HepG2 (cell line): ENCODE results near the gene NRL. TPM values are rescaled to one million over a fixed set of nuclear protein-coding genes. Genes with fewer than 3 reads are reported as not detected.

Source experiments
- CREB1 ChIP-seq, 2 experiments: fragments of 450-650 bp in 1 of 2; IDR thresholded peaks; 2 replicates each; pipeline ENCODE4 v1.6.1; 2016 to 2017; ENCODE audit warnings: control low read depth in 1 of 2, mild to moderate bottlenecking in 1 of 2, missing compliant biosample characterization in 1 of 2, missing genetic modification characterization in 1 of 2
- EHMT2 ChIP-seq: fragments of 200-600 bp; sonication (generic); IDR thresholded peaks from 2 replicates; pipeline ENCODE4 v1.7.0; 2017; ENCODE audit warnings: antibody characterized with exemption, low read depth, low read length, borderline replicate concordance
- FOSL1 ChIP-seq: sonication (generic); formaldehyde crosslinking; IDR thresholded peaks from 2 replicates; pipeline ENCODE4 v1.9.0; 2021; ENCODE audit warnings: missing genetic modification reagents, borderline replicate concordance
- HNRNPUL1 ChIP-seq: fragments of 200-400 bp; formaldehyde crosslinking; IDR thresholded peaks from 2 replicates; pipeline ENCODE4 v1.6.1; 2017; ENCODE audit warnings: low read depth, mild to moderate bottlenecking, low read length, moderate library complexity
- IRF2 ChIP-seq: IDR thresholded peaks from 2 replicates; pipeline ENCODE4 v1.6.1; 2018; ENCODE audit warnings: missing genetic modification reagents, missing compliant biosample characterization
- JUNB ChIP-seq: sonication (generic); formaldehyde crosslinking; IDR thresholded peaks from 2 replicates; pipeline ENCODE4 v1.8.0; 2022; ENCODE audit warnings: missing genetic modification reagents, mild to moderate bottlenecking, borderline replicate concordance
- NCOR1 ChIP-seq: fragments of 200-600 bp; sonication (generic); IDR thresholded peaks from 2 replicates; pipeline ENCODE4 v1.7.0; 2017; ENCODE audit warnings: antibody characterized with exemption, low read length, borderline replicate concordance
- TFE3 ChIP-seq: IDR thresholded peaks from 2 replicates; pipeline ENCODE4 v1.6.1; 2016
- ZNF124 ChIP-seq: sonication (generic); formaldehyde crosslinking; IDR thresholded peaks from 2 replicates; pipeline ENCODE4 v1.4.0; 2020; ENCODE audit warnings: missing genetic modification reagents
- ZNF350 ChIP-seq: sonication (generic); formaldehyde crosslinking; IDR thresholded peaks from 2 replicates; pipeline ENCODE4 v1.4.0; 2020; ENCODE audit warnings: mild to moderate bottlenecking, low read depth, missing genetic modification reagents, borderline replicate concordance
- ZNF441 ChIP-seq: sonication (generic); formaldehyde crosslinking; IDR thresholded peaks from 2 replicates; pipeline ENCODE4 v1.7.0; 2021; ENCODE audit warnings: missing genetic modification reagents, borderline replicate concordance
- polyA plus RNA-seq, 8 experiments: library from polyadenylated mRNA; depleted of rRNA in 3 of 8; stranded (reverse) in 7 of 8; unstranded in 1 of 8; fragments of >200 nt; fragmentation: Illumina TruSeq in 4 of 8; extraction: Trizol in 4 of 8; gene quantifications; 2 replicates each; pipeline versions ENCODE4 v1.2.1 to v1.2.3, GENCODE V29; 2011 to 2016; ENCODE audit warnings: low read depth in 4 of 8, missing spikeins in 1 of 8, mixed read lengths in 1 of 8; ENCODE audit not compliant: insufficient read depth in 1 of 8
- total RNA-seq, 5 experiments: library from RNA; depleted of rRNA; stranded (reverse); fragments of >200 nt; fragmentation: Illumina TruSeq; extraction: Trizol; gene quantifications; 2 replicates each; pipeline ENCODE4 v1.2.3, GENCODE V29; 2016; ENCODE audit warnings: low read depth in 1 of 5
- TF ChIP-seq, protein P1 (sequence below): sonication (generic); formaldehyde crosslinking; IDR thresholded peaks from 2 replicates; pipeline ENCODE4 v1.9.0; 2021; ENCODE audit warnings: missing genetic modification reagents, borderline replicate concordance
- TF ChIP-seq, protein P2 (sequence below): sonication (generic); formaldehyde crosslinking; IDR thresholded peaks from 2 replicates; pipeline ENCODE4 v1.5.0; 2020; ENCODE audit warnings: missing genetic modification reagents
- TF ChIP-seq, protein P3 (sequence below): sonication (generic); formaldehyde crosslinking; IDR thresholded peaks from 2 replicates; pipeline ENCODE4; 2020; ENCODE audit warnings: missing genetic modification reagents, mild to moderate bottlenecking, borderline replicate concordance

The NRL gene
- total and polyA plus RNA-seq, 2 of the 13 experiments (the other 11 are each of a cell fraction or from before 2014, with no cell fraction given) = 2.5 to 4.7 TPM

DNA sequence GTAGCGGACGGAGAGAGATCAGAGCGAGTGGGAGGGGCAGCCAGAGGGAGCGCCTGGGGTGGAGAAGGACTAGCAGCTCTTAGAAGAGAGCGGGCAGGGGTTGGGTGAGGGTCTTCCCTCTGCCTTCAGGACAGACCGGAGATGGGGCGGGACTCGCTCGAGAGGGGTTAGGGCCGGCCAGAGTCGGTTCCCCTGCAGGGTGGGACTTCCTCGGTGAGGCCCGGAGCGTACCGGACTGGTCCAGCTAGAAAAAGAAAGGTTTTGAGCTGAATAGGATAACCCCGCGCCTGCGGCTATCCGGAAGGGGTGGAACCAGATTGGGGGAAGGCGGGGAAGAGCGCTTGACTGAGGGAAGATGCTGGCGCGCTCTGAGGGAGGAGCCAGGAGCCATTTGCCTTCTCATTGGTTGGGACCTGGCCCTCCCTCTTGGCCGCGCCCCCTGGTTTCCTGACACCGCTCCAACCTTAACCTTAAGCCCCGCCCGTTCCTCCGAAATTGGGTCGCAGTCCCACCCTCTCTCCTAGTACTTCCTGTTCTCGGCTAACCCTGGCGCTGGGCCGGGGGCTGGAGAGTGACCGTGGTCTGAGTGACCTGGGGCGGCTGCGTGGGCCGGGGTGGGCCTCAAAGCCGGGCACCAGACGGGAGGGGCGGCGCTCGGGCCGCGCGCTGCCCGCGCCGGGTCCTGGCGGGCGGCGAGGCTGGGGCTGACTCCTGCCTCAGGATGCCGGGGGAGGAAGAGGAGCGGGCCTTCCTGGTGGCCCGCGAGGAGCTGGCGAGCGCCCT, 32.4 kb upstream of the NRL start, which contains the start of gene RNF31 (continued):
- TF ChIP-seq NCOR1 = peak; percentile 30; the same call in 1 of the 2 replicates
- TF ChIP-seq ZNF441 (CRISPR knock-in tag) = peak; percentile 70
- no peak for TF ChIP-seq JUNB (CRISPR knock-in tag)
- peak; percentile 67; the same call in 1 of the 2 replicates for TF ChIP-seq TFE3 (CRISPR knock-in tag)
- TF ChIP-seq, protein P1, sequence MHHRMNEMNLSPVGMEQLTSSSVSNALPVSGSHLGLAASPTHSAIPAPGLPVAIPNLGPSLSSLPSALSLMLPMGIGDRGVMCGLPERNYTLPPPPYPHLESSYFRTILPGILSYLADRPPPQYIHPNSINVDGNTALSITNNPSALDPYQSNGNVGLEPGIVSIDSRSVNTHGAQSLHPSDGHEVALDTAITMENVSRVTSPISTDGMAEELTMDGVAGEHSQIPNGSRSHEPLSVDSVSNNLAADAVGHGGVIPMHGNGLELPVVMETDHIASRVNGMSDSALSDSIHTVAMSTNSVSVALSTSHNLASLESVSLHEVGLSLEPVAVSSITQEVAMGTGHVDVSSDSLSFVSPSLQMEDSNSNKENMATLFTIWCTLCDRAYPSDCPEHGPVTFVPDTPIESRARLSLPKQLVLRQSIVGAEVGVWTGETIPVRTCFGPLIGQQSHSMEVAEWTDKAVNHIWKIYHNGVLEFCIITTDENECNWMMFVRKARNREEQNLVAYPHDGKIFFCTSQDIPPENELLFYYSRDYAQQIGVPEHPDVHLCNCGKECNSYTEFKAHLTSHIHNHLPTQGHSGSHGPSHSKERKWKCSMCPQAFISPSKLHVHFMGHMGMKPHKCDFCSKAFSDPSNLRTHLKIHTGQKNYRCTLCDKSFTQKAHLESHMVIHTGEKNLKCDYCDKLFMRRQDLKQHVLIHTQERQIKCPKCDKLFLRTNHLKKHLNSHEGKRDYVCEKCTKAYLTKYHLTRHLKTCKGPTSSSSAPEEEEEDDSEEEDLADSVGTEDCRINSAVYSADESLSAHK (CRISPR knock-in tag) = no peak; the same call in 1 of the 2 replicates
- TF ChIP-seq ZNF350 (CRISPR knock-in tag) = peak; percentile 75; the same call in 1 of the 2 replicates
- TF ChIP-seq, protein P2, sequence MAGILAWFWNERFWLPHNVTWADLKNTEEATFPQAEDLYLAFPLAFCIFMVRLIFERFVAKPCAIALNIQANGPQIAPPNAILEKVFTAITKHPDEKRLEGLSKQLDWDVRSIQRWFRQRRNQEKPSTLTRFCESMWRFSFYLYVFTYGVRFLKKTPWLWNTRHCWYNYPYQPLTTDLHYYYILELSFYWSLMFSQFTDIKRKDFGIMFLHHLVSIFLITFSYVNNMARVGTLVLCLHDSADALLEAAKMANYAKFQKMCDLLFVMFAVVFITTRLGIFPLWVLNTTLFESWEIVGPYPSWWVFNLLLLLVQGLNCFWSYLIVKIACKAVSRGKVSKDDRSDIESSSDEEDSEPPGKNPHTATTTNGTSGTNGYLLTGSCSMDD (CRISPR knock-in tag) = peak; percentile 22; the same call in 1 of the 2 replicates
- no peak for TF ChIP-seq EHMT2
- 0 out of 2 replicates have a peak, but pooled peaks have one; percentile 71 for TF ChIP-seq IRF2 (CRISPR knock-in tag)
- TF ChIP-seq CREB1 (IDR thresholded peaks at IDR 0.05) = peak; percentile 53
- no peak for TF ChIP-seq CREB1 (CRISPR knock-in tag; IDR thresholded peaks at IDR 0.05)
- TF ChIP-seq HNRNPUL1 = no peak
- TF ChIP-seq FOSL1 = peak; percentile 38; the same call in 1 of the 2 replicates
- TF ChIP-seq, protein P3, sequence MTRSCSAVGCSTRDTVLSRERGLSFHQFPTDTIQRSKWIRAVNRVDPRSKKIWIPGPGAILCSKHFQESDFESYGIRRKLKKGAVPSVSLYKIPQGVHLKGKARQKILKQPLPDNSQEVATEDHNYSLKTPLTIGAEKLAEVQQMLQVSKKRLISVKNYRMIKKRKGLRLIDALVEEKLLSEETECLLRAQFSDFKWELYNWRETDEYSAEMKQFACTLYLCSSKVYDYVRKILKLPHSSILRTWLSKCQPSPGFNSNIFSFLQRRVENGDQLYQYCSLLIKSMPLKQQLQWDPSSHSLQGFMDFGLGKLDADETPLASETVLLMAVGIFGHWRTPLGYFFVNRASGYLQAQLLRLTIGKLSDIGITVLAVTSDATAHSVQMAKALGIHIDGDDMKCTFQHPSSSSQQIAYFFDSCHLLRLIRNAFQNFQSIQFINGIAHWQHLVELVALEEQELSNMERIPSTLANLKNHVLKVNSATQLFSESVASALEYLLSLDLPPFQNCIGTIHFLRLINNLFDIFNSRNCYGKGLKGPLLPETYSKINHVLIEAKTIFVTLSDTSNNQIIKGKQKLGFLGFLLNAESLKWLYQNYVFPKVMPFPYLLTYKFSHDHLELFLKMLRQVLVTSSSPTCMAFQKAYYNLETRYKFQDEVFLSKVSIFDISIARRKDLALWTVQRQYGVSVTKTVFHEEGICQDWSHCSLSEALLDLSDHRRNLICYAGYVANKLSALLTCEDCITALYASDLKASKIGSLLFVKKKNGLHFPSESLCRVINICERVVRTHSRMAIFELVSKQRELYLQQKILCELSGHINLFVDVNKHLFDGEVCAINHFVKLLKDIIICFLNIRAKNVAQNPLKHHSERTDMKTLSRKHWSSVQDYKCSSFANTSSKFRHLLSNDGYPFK (CRISPR knock-in tag) = peak; percentile 52
- no peak; the same call in 1 of the 2 replicates for TF ChIP-seq ZNF124 (CRISPR knock-in tag)
